GM23338 (cell line): ENCODE measurements around the gene PRUNE2.

Experiments used
- CTCF ChIP-seq, 2 experiments: fragments of 200-600 bp in 1 of 2; sonication (generic) in 1 of 2; conservative IDR thresholded peaks; 2 replicates each; pipeline versions ENCODE4 v1.5.1 to v1.6.1; 2016 to 2017; ENCODE audit warnings: antibody characterized with exemption in 2 of 2, low read depth in 2 of 2, mild to moderate bottlenecking in 2 of 2, moderate library complexity in 1 of 2
- JUNB ChIP-seq: IDR thresholded peaks from one replicate; pipeline ENCODE4 v1.6.1; 2016; ENCODE audit warnings: antibody characterized with exemption; ENCODE audit not compliant: unreplicated experiment
- POLR2AphosphoS5 ChIP-seq: IDR thresholded peaks from 2 replicates; pipeline ENCODE4 v1.6.1; 2016; ENCODE audit warnings: antibody characterized with exemption, low read depth

- TF ChIP-seq POLR2AphosphoS5 (no peak), CTCF (conservative IDR thresholded peaks at IDR 0.05; ENCODE audit: low read depth in 2 of 2) (no peak), JUNB (no peak)
Observed at GRCh38 chr9:76567086-76567485, 338.8 kb downstream of the PRUNE2 start.
